NCI-H2196 (cell line): ENCODE results near the gene THBS4.
A peak's percentile ranks its signal among the peaks of the same experiment; 100 is the strongest.

Experiments
- DNase-seq: peaks from one replicate; lab custom pipeline; 2025; ENCODE audit not compliant: unreplicated experiment; lab: John Stamatoyannopoulos, UW

Gene THBS4

GRCh38 chr5:80034962-80035821, at the start of gene THBS4:
THBS4 (plus strand) TSS chr5:80035348; CDS start chr5:80035538, 190 bp downstream.
- DNase-seq: no peak

GRCh38 chr5:79986260-79986659, 48.9 kb upstream of the THBS4 start:
- DNase-seq: no peak

DNA sequence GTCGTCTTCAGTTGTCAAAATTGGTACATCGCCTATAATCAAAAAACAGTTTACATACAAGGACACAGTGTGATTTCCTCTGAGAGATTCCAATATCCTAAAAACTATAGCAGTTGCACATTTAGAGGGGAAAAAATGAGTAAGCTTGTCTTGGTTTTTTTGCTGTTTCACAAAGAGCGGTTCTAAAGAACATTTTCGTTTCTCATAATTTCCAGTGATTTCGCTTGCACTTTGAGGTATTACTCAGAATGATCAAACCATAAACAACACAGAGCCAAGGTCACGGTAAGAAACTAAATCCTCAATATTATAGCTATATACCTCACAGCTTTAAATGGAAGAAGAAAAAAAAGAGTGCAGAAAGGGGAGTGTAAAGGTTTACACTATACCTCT, 44.9 kb upstream of the THBS4 start:
- no peak for DNase-seq

- peak; percentile 75 for DNase-seq
Observed at GRCh38 chr5:79990598-79991507, 44.3 kb upstream of the THBS4 start, which contains the start of gene MTX3. MTX3 (minus strand) TSS chr5:79991262; CDS start chr5:79991238, 24 bp downstream.

DNA sequence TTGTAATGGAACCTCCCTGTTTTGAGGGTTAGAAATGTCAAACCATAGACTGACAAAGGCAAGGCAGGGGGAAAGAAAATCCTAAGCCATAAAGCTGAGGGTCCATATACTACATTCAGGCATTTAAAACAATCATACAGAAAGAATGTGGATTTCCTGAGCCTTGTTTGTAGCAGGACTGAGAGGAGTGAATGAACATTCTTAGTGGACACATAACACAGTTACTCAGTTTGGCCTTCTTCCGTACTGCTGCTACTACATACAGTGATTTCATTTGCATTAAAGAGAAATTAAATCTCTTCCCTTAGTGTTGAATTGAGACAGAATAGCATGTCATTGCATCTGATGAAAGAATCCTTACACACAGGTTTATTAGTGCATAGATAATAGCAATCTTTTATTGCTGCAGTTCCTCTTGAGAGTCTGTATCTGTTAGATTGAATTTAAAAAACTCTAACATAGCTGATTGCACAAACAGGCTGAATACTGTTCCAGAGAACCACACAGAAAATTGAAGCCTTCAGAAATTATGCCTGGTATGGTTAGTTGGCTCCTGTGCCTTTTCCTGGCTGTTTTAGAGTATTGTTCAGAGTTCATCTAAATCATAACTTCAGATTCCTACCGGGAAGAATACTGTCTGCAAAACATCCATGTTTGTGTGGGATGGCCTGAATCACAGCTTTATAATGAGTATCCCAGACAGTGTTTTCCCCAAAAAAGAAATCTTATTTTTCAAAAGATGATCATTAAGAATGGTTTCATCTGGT, 42.1 kb upstream of the THBS4 start:
- no peak for DNase-seq

DNA sequence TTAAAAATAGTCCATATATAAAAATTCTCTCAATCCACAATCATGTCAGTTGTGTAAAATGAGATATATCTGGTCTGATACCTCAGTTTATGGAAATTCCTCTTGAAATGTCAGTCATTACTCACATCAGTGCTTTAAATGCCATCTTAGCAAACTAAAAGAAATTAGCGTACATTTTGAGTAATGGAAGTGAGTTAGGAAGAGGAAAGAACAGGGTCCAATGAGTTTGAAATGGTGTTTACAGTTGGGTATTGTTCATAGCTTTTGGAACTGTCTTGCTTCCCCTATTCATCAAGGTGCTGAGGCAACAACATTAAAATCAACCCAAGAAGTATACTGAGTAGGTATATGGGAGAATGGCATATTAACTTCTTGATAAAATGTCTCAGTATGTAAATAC, 35.4 kb upstream of the THBS4 start:
- DNase-seq: no peak

GRCh38 chr5:80002677-80003076, 32.5 kb upstream of the THBS4 start:
- DNase-seq: no peak

DNA sequence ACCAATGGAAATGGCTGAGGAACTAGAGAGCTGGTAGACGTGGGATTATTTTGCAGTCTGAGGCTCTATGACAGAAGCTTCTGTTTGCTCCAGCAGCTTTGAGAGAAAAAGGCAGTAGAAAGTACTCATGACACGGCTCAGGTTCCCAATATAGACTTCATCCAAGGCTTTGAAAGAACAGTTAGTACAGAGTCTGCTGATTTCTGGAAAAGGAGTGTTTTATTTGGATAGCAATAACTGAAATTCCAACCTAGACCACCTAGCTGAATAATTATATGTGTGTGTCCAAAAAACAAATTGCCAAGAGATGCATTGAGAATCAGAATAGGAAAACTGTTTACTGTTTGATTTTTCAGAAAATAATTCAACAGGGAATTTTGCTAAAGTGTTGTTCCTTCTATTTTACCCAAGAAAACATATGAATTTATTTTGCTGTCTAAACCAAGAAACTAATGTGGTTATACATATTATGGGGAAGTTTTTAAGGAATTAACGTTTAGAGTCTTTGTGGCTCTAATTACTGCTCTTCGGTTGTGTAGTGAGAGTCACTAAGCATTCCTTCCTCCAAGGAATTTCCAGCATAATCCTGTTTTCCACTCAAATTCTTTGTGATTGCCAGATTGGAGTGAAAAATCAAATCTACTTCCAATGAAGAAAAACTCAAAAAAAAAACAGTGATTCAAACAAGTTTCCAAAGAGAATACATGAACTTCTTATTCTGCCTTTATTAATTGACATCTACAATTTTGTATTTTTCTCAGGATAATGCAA, 26.0 kb upstream of the THBS4 start:
- no peak for DNase-seq

DNA sequence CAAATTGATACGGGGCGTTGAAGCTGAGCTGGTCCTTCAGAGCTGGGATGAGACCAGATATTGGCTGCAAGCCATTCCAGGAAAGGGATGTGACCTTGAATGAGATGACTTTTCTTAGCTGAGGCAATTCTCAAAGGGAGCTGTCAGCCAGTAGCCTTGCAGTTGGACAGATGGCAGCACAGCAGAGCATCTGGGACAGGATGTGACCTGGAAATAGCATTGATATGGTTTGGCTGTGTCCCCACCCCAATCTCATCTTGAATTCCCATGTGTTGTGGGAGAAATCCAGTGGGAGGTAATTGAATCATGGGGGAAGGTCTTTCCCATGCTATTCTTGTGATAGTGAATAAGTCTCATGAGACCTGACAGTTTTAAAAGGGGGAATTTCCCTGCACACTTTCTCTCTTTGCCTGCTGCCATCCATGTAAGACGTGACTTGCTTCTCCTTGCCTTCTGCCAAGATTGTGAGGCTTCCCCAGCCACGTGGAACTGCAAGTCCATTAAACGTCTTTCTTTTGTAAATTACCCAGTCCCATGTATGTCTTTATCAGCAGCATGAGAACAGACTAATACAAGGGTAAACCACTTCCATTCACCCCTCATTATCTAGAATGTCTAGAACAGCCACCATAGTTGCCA, 24.3 kb upstream of the THBS4 start:
- no peak for DNase-seq

- no peak for DNase-seq
Observed at GRCh38 chr5:80025069-80025468, 10.1 kb upstream of the THBS4 start.

DNA sequence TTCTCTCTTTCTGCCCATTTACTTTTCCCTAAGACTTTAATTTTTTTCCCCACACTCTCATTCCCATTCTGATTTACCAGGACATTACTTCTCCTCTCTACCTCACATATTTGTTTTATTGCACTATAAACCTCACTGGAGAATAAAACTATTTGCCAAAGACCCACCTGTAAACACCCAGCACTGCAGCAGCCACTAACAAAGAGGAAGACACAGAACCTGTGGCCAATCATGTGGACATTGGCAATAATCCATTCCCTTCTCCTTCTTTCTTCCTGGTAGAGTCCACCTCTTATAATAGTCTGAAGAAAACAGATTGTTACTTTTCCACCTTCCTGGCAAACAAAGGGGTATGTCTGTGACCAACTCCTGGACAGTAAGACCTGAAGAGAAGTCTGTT, 8.3 kb upstream of the THBS4 start:
- no peak for DNase-seq

- no peak for DNase-seq
Observed at GRCh38 chr5:80031109-80031508, 4.0 kb upstream of the THBS4 start.

GRCh38 chr5:80033513-80033912, 1.6 kb upstream of the THBS4 start:
- no peak for DNase-seq

GRCh38 chr5:80034559-80034958, 589 bp upstream of the THBS4 start:
- no peak for DNase-seq

DNA sequence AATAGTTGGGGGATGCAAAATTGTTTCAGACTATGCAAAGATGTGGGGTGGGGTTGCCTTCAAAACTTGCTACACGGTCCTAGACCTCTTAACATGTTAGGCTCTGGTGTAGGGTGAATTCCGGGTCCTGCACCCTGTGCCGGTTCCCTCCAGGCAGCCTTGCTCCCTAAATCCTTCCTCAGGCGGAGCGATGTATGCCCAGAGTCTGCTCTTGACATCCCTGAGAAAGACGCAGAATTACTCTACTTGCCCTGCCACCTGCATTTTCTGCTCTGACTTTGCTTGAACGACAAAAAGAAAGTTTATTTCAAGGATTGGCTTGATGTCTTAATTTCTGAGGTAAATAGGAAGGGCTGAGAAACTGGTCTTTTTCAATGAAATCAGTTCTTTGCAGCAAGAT, 691 bp downstream of the THBS4 start:
- no peak for DNase-seq

DNA sequence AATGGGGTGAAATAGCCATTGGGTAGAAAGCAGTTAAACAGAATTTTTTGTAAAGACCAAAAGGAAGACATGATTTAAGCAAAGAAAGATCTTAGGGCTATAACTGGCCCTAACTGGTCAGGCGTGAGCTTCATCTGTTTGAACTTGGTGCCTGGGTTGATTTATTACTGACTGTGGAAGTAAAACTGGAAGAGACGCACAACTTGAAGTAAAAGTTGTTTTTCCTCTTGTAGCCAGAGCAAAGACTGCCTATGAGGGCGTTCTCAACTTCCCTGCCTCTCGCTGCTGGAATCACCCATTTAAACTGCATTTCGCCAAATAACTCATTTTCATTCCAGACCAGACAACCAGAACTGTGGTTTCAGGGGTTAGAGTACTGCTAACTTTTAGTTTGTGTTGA, 1.5 kb downstream of the THBS4 start:
- DNase-seq: no peak

DNA sequence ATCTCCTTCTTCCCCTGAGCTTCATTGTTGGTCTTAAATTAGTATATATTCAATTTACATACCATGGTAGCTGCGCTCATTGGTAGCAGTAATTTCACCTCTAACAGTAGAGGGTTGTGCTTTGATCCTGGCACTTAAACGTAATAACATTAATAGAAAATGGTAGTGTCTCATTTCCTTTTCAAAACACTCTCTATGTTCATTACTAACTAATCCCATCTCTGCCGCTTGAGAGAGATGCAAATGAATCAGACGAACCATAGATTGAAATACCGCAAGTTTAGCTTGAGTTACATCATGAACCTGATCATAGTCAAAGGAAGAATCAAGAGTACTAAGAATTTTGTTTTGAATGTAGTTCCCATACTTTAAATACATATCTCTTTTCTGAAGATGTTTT, 2.2 kb downstream of the THBS4 start:
- no peak for DNase-seq

- no peak for DNase-seq
Observed at GRCh38 chr5:80039650-80040049, 4.5 kb downstream of the THBS4 start.

GRCh38 chr5:80041527-80041926, 6.4 kb downstream of the THBS4 start:
- DNase-seq: no peak

DNA sequence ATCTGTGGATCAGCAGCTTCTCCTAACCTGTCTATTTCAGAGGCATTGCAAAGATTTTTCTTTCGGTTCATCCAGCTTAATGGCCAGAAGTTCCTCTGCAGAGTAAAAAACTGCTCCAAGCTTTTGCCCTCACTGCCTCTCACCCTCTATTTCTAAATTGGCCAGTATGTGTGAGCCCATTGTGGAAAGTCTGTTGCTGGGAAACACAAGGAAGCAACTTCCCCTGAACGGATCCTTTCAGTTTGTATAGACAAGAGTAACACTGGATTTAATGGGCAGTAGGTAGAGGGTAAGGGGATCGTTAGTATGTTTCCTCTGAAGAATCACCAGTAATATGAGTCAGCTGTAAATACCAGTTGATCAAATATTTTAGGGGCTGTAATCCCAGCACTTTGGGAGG, 7.2 kb downstream of the THBS4 start:
- no peak for DNase-seq
